Naive thymus-derived CD4-positive, alpha-beta T cell (primary cell): ENCODE data around the gene CACHD1. TPM values are rescaled to one million over a fixed set of nuclear protein-coding genes. Genes with fewer than 3 reads are reported as not detected.

ENCODE experiments used
- ATAC-seq: fragments of 150-1000 bp; cut with Tn5 transposase; 2 replicates; pipeline ENCODE4 v1.10.0; 2021; ENCODE audit warnings: mild to moderate bottlenecking, moderate library complexity
- CTCF ChIA-PET: fragments of 350-600 bp; sonication (Branson Sonifier 250); formaldehyde crosslinking; loops from one replicate; lab custom pipeline; 2021; ENCODE audit warnings: antibody characterized with exemption; lab: Charles Lee
- POLR2A ChIA-PET: fragments of 350-600 bp; sonication (Branson Sonifier 250); formaldehyde crosslinking; loops from one replicate; lab custom pipeline; 2021; ENCODE audit warnings: antibody characterized with exemption, inconsistent platforms; lab: Charles Lee
- DNase-seq, 9 donors: peaks; one replicate each; pipeline versions ENCODE4 v3.0.0 to v3.0.0-alpha.2; 2020 to 2022; ENCODE audit warnings: mixed read lengths in 1 of 9
- H3K27ac ChIP-seq: one replicate; pipeline ENCODE4 v1.7.0; 2013; ENCODE audit warnings: mild to moderate bottlenecking, low read depth, low read length, moderate library complexity
- H3K27me3 ChIP-seq, 2 donors: one replicate each; pipeline ENCODE4 v1.7.0; 2013; ENCODE audit warnings: low read length in 2 of 2, mild to moderate bottlenecking in 2 of 2, moderate library complexity in 2 of 2; ENCODE audit not compliant: control insufficient read depth in 2 of 2, insufficient read depth in 2 of 2
- H3K36me3 ChIP-seq, 3 experiments: 1 replicate in 2 of 3; 2 replicates in 1 of 3; pipeline ENCODE4 v1.7.0; 2013; ENCODE audit warnings: low read length in 3 of 3, mild to moderate bottlenecking in 3 of 3, moderate library complexity in 1 of 3; ENCODE audit not compliant: insufficient read depth in 3 of 3, control insufficient read depth in 2 of 3
- H3K4me1 ChIP-seq, 2 donors: one replicate each; pipeline ENCODE4 v1.7.0; 2013; ENCODE audit warnings: low read length in 2 of 2, mild to moderate bottlenecking in 2 of 2, moderate library complexity in 1 of 2; ENCODE audit not compliant: control insufficient read depth in 2 of 2, insufficient read depth in 2 of 2
- H3K4me3 ChIP-seq: 2 replicates; pipeline ENCODE4 v1.7.0; 2013; ENCODE audit warnings: mild to moderate bottlenecking, low read length
- H3K9me3 ChIP-seq, 3 experiments: 1 replicate in 2 of 3; 2 replicates in 1 of 3; pipeline ENCODE4 v1.7.0; 2013; ENCODE audit warnings: low read length in 3 of 3; ENCODE audit not compliant: control insufficient read depth in 2 of 3
- H3K27ac Mint-ChIP-seq, 9 donors: one replicate each; pipeline ENCODE4 v1.8.0; 2020 to 2022; ENCODE audit warnings: mixed read lengths in 9 of 9, mild to moderate bottlenecking in 8 of 9, moderate library complexity in 5 of 9, inconsistent platforms in 2 of 9
- H3K27me3 Mint-ChIP-seq, 5 donors: one replicate each; pipeline ENCODE4 v1.8.0; 2021 to 2022; ENCODE audit warnings: mixed read lengths in 5 of 5, mild to moderate bottlenecking in 1 of 5
- H3K36me3 Mint-ChIP-seq, 5 donors: one replicate each; pipeline ENCODE4 v1.8.0; 2020 to 2022; ENCODE audit warnings: mixed read lengths in 5 of 5, mild to moderate bottlenecking in 3 of 5, inconsistent platforms in 1 of 5
- H3K4me1 Mint-ChIP-seq, 7 donors: one replicate each; pipeline ENCODE4 v1.8.0; 2020 to 2022; ENCODE audit warnings: mixed read lengths in 7 of 7, mild to moderate bottlenecking in 3 of 7, inconsistent platforms in 1 of 7
- H3K4me3 Mint-ChIP-seq, 10 donors: one replicate each; pipeline ENCODE4 v1.8.0; 2020 to 2022; ENCODE audit warnings: mild to moderate bottlenecking in 10 of 10, mixed read lengths in 10 of 10, moderate library complexity in 6 of 10, inconsistent platforms in 2 of 10
- H3K9me3 Mint-ChIP-seq, 11 donors: one replicate each; pipeline ENCODE4 v1.8.0; 2020 to 2022; ENCODE audit warnings: mixed read lengths in 11 of 11, mild to moderate bottlenecking in 4 of 11, inconsistent platforms in 1 of 11, moderate library complexity in 1 of 11
- intact Hi-C, 2 donors: fragments of 100-400 bp; cut with micrococcal nuclease; formaldehyde crosslinking; loops; one replicate each; pipeline ENCODE4 v1.15.1; 2023
- polyA plus RNA-seq, 2 donors: library from polyadenylated mRNA; unstranded; fragments of 300-500 nt; fragmentation: Illumina TruSeq; gene quantifications; one replicate each; pipeline ENCODE4 v1.2.3, GENCODE V29; 2021
- total RNA-seq, 6 experiments: library from RNA in 5 of 6; stranded (reverse) in 5 of 6; gene quantifications; 1 replicate in 5 of 6; 2 replicates in 1 of 6; pipeline ENCODE4 v1.2.3 and lab custom pipeline; 2021 to 2026

Gene CACHD1
- total and polyA plus RNA-seq, 7 experiments from 2014 or later, result 0.15 to 9.0 (median 3.4) TPM

DNA sequence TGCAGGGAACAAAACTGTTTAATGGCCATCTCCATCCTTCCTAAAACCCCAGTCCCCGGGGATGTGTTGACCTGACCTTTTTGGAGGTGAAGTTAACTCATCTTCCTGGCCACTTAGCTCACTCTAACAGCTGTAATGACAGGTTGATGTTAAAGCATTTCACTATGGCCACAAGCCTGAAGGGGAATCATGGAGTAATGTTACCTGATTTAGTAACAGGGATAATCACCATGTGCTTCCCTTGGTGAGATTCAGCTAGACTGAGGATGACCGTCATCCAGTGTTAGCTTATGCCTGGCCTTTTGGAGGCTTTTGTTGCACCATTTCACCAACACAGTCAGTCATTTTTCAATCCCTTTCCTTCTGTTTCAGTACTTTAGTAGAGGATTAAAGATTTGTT, 210.7 kb downstream of the CACHD1 start:
- DNase-seq, result no peak
- peaks cover 0 to 4% (median 0%) of the 10 kb centered on the region in 5 donors for H3K27me3 Mint-ChIP-seq
- no peak for ATAC-seq
- intact Hi-C loops, result loop anchor here (5.0 to 10.0 kb wide), 2 partner anchors 352 to 524 kb away; no protein-coding TSS in a partner anchor
- Histone ChIP-seq H3K36me3 (peaks cover 0 to 26% (median 0%) of the 10 kb centered on the region in 3 experiments), H3K9me3 (no peaks in the 10 kb centered on the region), H3K4me1 (no peaks in the 10 kb centered on the region), H3K27ac (no peak overlapping the region), H3K4me3 (no peak overlapping the region), H3K27me3 (no peaks in the 10 kb centered on the region)
- no peak overlapping the region for H3K4me3 Mint-ChIP-seq
- ChIA-PET CTCF (interaction anchor here (0.6 to 2.2 kb wide), 2 partner anchors 119 to 190 kb away, joined by 3 to 5 read pairs; no protein-coding TSS in a partner anchor), POLR2A (no interaction called here)
- H3K4me1 Mint-ChIP-seq, result peaks cover 0 to 2% (median 0%) of the 10 kb centered on the region in 7 donors
- H3K36me3 Mint-ChIP-seq, result peaks cover 0 to 56% (median 9%) of the 10 kb centered on the region in 5 donors
- no peaks in the 10 kb centered on the region for H3K9me3 Mint-ChIP-seq
- no peak overlapping the region for H3K27ac Mint-ChIP-seq

DNA sequence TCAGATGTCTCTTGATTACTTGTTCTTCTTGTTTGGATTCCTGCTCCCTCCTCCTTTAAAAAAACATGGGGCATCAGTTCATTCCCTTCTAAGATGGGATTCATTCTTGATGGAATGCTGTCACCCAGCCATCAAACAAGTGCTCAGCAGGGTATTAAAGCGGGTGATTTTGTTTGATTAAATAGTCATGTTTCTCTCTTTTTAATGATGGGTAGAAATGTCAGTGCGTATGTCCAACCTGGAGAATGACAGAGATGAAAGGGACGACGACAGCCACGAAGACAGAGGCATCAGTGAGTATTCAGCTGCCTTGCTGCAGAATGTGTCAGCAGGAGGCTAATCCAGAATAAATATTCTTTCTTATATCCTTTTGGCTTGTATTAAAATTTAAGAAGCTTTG, 211.1 kb downstream of the CACHD1 start:
- Histone ChIP-seq H3K27me3 (no peaks in the 10 kb centered on the region), H3K4me1 (no peaks in the 10 kb centered on the region), H3K9me3 (no peaks in the 10 kb centered on the region), H3K36me3 (peaks cover 0 to 26% (median 0%) of the 10 kb centered on the region in 3 experiments), H3K4me3 (no peak overlapping the region), H3K27ac (no peak overlapping the region)
- no peak overlapping the region for H3K27ac Mint-ChIP-seq
- H3K9me3 Mint-ChIP-seq, result no peaks in the 10 kb centered on the region
- intact Hi-C loops, result loop anchor here (5.0 to 10.0 kb wide), 2 partner anchors 351 to 524 kb away; no protein-coding TSS in a partner anchor
- no peak for ATAC-seq
- no peaks in the 10 kb centered on the region for H3K4me1 Mint-ChIP-seq
- POLR2A ChIA-PET, result no interaction called here
- H3K27me3 Mint-ChIP-seq, result peaks cover 0 to 4% (median 0%) of the 10 kb centered on the region in 5 donors
- DNase-seq, result no peak
- CTCF ChIA-PET, result no interaction called here
- no peak overlapping the region for H3K4me3 Mint-ChIP-seq
- peaks cover 0 to 56% (median 5%) of the 10 kb centered on the region in 5 donors for H3K36me3 Mint-ChIP-seq

DNA sequence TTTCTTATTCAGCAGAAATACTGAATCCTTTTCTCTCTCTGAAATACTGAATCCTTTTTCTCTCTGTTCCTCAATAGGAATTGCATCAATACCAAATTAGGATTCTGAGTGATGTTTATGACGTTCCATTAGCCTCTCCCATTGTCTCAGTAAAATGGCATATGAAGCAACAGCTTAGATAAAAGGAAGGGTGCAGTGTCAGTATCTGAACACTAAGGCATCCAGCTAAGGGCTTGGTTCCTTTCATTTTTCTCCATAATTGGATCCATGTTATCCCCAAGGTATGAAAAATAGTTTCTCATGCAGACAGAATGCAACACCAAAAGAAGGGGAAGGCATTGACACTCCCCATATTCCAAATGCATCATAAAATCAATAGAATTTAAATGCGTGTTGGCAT, 213.5 kb downstream of the CACHD1 start:
- peaks cover 0 to 26% (median 0%) of the 10 kb centered on the region in 3 experiments for H3K36me3 ChIP-seq
- ATAC-seq, result no peak
- POLR2A ChIA-PET, result interaction anchor here (0.6 kb wide), 1 partner anchor 48 kb away, joined by 3 read pairs; no protein-coding TSS in a partner anchor
- no peak for DNase-seq
- Mint-ChIP-seq H3K9me3 (no peaks in the 10 kb centered on the region), H3K4me1 (peaks cover 0 to 8% (median 0%) of the 10 kb centered on the region in 7 donors), H3K36me3 (peaks cover 0 to 44% (median 5%) of the 10 kb centered on the region in 5 donors), H3K27me3 (peaks cover 0 to 4% (median 0%) of the 10 kb centered on the region in 5 donors), H3K27ac (no peak overlapping the region), H3K4me3 (no peak overlapping the region)
- no peaks in the 10 kb centered on the region for H3K4me1 ChIP-seq
- H3K27me3 ChIP-seq, result no peaks in the 10 kb centered on the region
- no peaks in the 10 kb centered on the region for H3K9me3 ChIP-seq
- CTCF ChIA-PET, result interaction anchor here (0.7 to 1.3 kb wide), 3 partner anchors 121 to 1004 kb away, joined by 3 read pairs; no protein-coding TSS in a partner anchor
- H3K4me3 ChIP-seq, result no peak overlapping the region
- no peak overlapping the region for H3K27ac ChIP-seq
- intact Hi-C loops, result loop anchor here (5.0 to 10.0 kb wide), 2 partner anchors 349 to 521 kb away; no protein-coding TSS in a partner anchor

DNA sequence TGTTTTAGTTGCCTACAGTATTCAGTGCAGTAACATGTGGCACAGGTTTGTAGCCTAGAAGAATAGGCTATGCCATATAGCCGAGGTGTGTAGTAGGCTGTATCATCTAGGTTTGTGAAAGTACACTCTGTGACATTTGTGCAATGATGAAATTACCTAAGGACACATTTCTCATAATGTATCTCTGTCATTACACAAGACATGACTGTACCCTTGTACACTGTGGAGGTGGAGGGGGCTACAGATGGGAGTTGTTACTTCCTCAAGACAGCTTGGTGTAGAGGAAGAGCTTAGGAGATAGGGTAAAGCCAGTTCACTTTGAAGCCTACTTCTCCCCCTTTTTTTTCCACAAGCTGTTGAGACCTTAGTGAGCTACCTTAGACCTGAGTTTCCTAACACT, 215.3 kb downstream of the CACHD1 start:
- peaks cover 0 to 8% (median 0%) of the 10 kb centered on the region in 7 donors for H3K4me1 Mint-ChIP-seq
- no peak overlapping the region for H3K27ac Mint-ChIP-seq
- POLR2A ChIA-PET, result no interaction called here
- no peak overlapping the region for H3K4me3 Mint-ChIP-seq
- no peaks in the 10 kb centered on the region for H3K27me3 ChIP-seq
- peaks cover 0 to 26% (median 0%) of the 10 kb centered on the region in 3 experiments for H3K36me3 ChIP-seq
- CTCF ChIA-PET, result interaction anchor here (1.0 to 1.1 kb wide), 3 partner anchors 8 to 142 kb away, joined by 3 to 8 read pairs (median 3); no protein-coding TSS in a partner anchor
- peaks cover 0 to 46% (median 0%) of the 10 kb centered on the region in 5 donors for H3K36me3 Mint-ChIP-seq
- ATAC-seq (no peak), DNase-seq (no peak)
- intact Hi-C loops, result loop anchor here in 1 of 2 donors (10.0 kb wide), 1 partner anchor 520 kb away; no protein-coding TSS in a partner anchor
- peaks cover 0 to 4% (median 0%) of the 10 kb centered on the region in 5 donors for H3K27me3 Mint-ChIP-seq
- H3K9me3 Mint-ChIP-seq, result no peaks in the 10 kb centered on the region
- no peak overlapping the region for H3K27ac ChIP-seq
- no peaks in the 10 kb centered on the region for H3K4me1 ChIP-seq
- H3K9me3 ChIP-seq, result no peaks in the 10 kb centered on the region
- no peak overlapping the region for H3K4me3 ChIP-seq

DNA sequence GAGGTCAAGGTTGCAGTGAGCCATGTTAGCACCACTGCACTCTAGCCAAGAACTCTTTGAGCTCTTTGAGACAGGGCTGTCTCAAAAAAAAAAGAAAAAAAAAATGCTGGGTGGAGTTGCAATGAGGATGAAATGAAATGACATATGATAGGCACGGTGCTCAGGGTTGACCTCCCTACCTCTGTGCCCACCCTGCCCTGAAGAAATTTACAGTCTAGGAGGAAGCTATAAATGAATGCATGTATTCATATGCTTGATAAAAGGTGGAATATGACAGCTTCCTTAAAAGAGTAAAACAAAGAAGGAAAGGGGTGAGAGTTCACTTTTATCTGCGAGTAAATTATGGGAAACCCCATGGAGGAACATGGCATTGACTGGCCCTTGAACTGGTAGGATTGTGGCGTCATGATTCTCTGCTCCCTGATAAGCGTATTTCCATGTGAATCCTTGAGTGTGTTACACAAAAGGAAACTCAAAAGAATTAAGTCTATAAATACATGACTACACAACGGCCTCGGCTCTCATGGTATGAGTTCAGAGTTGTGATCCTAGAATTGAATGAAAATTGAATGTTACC, 215.9 kb downstream of the CACHD1 start:
- ChIA-PET POLR2A (no interaction called here), CTCF (interaction anchor here (1.0 to 1.1 kb wide), 3 partner anchors 9 to 142 kb away, joined by 3 to 8 read pairs (median 3); no protein-coding TSS in a partner anchor)
- no peaks in the 10 kb centered on the region for H3K4me1 ChIP-seq
- Mint-ChIP-seq H3K4me1 (peaks cover 0 to 8% (median 0%) of the 10 kb centered on the region in 7 donors), H3K9me3 (no peaks in the 10 kb centered on the region), H3K27ac (no peak overlapping the region), H3K27me3 (peaks cover 0 to 3% (median 0%) of the 10 kb centered on the region in 5 donors), H3K36me3 (peaks cover 0 to 43% (median 0%) of the 10 kb centered on the region in 5 donors), H3K4me3 (no peak overlapping the region)
- intact Hi-C loops, result loop anchor here (1.0 to 10.0 kb wide), 5 partner anchors 138 to 1001 kb away; no protein-coding TSS in a partner anchor
- H3K9me3 ChIP-seq, result no peaks in the 10 kb centered on the region
- DNase-seq (no peak), ATAC-seq (no peak)
- H3K27ac ChIP-seq, result no peak overlapping the region
- H3K4me3 ChIP-seq, result no peak overlapping the region
- no peaks in the 10 kb centered on the region for H3K27me3 ChIP-seq
- peaks cover 0 to 21% (median 0%) of the 10 kb centered on the region in 3 experiments for H3K36me3 ChIP-seq

DNA sequence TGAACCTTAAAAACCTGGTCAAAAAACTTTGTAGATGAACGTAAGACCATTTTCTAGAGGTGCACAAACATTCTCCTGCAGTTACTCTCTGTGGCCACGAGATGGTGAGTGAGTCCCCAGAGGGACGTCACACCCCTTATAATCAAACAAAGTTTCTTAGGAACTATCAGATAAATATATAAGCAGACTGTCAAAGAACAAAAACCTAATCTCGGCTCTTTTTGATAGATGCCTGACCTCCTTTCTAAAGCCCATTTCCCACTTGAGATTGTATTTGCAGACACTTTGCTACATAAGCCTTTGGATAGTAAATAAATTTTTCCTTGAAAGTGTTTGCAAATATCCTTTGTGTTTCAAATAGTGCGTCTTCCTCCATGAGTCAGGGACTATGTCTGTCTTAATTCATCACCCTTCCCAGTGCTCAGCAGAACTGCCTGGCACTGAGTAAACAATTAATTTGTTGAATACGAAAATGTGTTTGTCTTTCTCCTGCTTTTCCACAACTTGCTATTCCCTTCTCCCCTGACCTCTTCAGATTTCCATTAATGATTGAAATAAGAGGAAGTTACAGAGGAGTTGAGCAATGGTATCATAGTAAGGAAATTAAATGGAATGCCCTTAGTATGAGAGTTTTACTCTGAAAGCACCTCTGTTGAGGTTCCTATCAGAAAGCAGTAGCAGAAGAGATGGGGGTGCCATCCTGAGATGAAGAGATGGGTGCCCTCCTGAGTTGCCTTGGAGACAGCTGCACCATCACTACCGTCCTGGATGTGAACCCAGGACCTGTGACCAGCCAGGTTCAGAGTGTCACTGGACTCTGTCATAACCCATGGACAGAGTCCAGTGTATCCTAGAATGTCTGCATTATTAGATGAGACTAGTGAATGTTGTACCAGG, 217.1 kb downstream of the CACHD1 start:
- no peak overlapping the region for H3K27ac Mint-ChIP-seq
- peaks cover 0 to 11% (median 0%) of the 10 kb centered on the region in 7 donors for H3K4me1 Mint-ChIP-seq
- ATAC-seq (peak; percentile 75), DNase-seq (peak in 7 of 9 donors; percentile 9 to 45 (median 39))
- H3K27me3 ChIP-seq, result no peaks in the 10 kb centered on the region
- H3K4me3 Mint-ChIP-seq, result no peak overlapping the region
- ChIA-PET POLR2A (no interaction called here), CTCF (interaction anchor here (0.9 kb wide), 1 partner anchor 8 kb away, joined by 3 read pairs; no protein-coding TSS in a partner anchor)
- H3K9me3 ChIP-seq, result no peaks in the 10 kb centered on the region
- no peaks in the 10 kb centered on the region for H3K4me1 ChIP-seq
- H3K36me3 ChIP-seq, result peaks cover 0 to 15% (median 0%) of the 10 kb centered on the region in 3 experiments
- peaks cover 0 to 39% (median 0%) of the 10 kb centered on the region in 5 donors for H3K36me3 Mint-ChIP-seq
- H3K4me3 ChIP-seq, result no peak overlapping the region
- intact Hi-C loops, result loop anchor here (1.0 to 10.0 kb wide), 5 partner anchors 137 to 1000 kb away; no protein-coding TSS in a partner anchor
- no peak overlapping the region for H3K27ac ChIP-seq
- no peaks in the 10 kb centered on the region for H3K27me3 Mint-ChIP-seq
- H3K9me3 Mint-ChIP-seq, result no peaks in the 10 kb centered on the region
